ENCODE results near the gene HS6ST3. TPM values are rescaled to one million over a fixed set of nuclear protein-coding genes. Genes with fewer than 3 reads are reported as not detected.

Gene HS6ST3
- total RNA-seq, 1 experiment from 2014 or later, result not detected

DNA sequence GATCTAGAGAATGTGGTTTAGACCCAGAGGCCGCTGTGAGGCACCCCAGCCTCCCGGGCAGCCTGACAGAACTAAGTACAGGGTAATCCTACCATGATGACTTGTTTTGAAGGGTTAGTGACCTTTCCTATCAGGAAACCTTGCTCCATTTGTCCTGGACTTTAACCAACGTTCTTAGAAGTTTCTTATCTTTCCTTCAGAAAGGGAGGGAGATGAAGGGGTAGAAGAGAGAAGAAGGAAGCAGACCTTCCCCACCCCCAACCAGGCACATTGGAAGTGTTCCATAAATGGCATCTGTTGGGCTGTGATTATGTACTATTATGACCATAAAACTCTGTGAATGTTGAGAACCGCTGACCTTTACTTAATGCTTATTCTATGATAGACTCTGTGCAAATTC is 720.2 kb downstream of the HS6ST3 start:
- H3K27me3 ChIP-seq, result no peaks in the 10 kb centered on the region
- DNase-seq, result no peak
- no peaks in the 10 kb centered on the region for H3K36me3 ChIP-seq
- H3K9me3 ChIP-seq, result peaks cover 4% of the 10 kb centered on the region; the same call in 1 of the 2 replicates
- H3K4me3 ChIP-seq, result no peak overlapping the region

DNA sequence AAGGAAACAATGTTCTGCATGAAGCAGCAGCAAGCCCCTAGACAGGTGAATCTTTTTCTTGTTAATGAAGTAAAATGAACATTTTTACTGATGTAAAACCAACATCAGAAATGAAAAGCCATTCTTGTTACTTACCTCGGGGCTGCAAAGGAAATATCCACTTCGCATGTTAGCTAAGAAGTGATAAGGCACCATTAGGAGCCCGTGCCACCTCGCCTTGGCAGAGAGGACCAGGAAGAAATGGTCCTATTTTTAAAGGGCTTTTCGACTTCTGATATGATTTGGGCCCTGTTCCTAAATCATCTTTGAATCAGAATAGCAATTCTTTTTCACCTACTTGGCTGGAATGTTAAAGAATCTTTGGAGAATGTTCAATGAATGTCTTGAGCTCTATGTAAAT is 721.1 kb downstream of the HS6ST3 start:
- no peak for DNase-seq
- H3K27me3 ChIP-seq, result no peaks in the 10 kb centered on the region
- H3K9me3 ChIP-seq, result peaks cover 7% of the 10 kb centered on the region
- H3K36me3 ChIP-seq, result no peaks in the 10 kb centered on the region
- H3K4me3 ChIP-seq, result no peak overlapping the region

DNA sequence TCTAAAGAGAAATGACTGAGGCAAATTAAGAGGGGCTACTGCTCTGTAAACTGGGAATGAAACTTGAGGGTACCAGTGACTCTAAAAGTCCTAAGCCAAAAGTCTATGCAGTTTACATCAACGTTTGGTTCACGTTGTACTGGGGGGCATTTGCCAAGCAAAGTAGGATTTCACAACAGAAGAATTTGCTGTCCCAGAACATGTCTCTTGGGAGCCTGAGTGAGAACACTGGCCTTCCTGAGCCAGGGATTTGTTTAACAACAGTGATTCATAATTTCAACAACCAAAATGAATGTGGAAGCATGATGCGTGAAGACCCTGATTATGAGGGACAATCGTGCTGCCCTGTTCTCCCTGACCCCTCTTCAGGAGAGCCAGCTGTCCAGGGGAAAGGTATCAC is 726.4 kb downstream of the HS6ST3 start:
- Histone ChIP-seq H3K27me3 (no peaks in the 10 kb centered on the region), H3K36me3 (no peaks in the 10 kb centered on the region), H3K4me3 (no peak overlapping the region), H3K9me3 (peaks cover 7% of the 10 kb centered on the region)
- peak; percentile 27 for DNase-seq

DNA sequence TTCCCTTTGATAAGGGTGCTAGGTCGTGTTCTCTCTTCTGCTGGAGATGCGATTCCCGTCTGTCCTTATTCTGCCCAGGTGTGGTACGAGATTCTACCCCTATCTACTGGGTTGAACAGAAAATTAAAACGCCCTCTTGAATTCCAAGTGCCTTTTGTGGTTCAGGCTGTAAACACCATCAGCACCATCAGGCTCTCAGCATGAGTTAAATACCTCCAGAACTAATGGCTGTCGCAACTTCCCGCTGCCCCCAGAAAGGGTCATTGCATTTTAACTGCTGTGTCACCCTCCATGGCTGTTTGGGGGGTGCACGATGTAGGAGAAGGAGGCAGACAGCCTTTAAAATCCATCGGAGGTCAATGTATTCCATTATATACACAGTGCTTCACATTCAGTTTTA is 727.0 kb downstream of the HS6ST3 start:
- no peak for DNase-seq
- no peaks in the 10 kb centered on the region for H3K27me3 ChIP-seq
- H3K36me3 ChIP-seq, result no peaks in the 10 kb centered on the region
- H3K9me3 ChIP-seq, result peaks cover 7% of the 10 kb centered on the region
- H3K4me3 ChIP-seq, result no peak overlapping the region

DNA sequence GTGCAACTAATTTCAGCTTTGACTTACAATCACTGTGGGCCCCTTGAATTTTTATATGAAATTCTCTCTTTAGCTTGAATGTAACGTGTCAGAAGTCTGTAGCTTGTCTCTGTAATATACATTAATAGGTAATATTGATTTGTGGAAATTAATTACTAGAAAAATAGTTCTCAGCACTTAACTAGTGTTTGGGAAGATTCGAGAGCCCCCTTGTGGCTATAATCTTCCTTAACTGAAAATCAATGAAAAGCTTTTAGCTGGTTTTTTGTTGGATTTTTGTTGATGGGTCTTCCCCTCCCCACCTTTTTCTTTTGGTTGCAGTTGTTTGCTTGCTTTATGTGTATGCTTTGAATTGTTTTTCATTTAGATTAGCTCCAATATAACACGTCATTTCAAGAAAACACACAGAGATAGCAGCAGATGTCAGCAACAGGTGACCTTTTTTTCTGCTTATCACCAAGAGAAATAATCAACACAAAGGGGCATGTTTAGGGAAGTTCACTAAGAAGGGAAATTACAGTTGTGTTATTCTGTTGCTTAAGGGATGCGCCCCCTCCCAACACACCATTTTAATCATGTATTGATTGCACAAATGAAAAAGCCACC is 727.5 kb downstream of the HS6ST3 start:
- H3K9me3 ChIP-seq, result peaks cover 7% of the 10 kb centered on the region
- no peak for DNase-seq
- no peaks in the 10 kb centered on the region for H3K27me3 ChIP-seq
- H3K36me3 ChIP-seq, result no peaks in the 10 kb centered on the region
- H3K4me3 ChIP-seq, result no peak overlapping the region

DNA sequence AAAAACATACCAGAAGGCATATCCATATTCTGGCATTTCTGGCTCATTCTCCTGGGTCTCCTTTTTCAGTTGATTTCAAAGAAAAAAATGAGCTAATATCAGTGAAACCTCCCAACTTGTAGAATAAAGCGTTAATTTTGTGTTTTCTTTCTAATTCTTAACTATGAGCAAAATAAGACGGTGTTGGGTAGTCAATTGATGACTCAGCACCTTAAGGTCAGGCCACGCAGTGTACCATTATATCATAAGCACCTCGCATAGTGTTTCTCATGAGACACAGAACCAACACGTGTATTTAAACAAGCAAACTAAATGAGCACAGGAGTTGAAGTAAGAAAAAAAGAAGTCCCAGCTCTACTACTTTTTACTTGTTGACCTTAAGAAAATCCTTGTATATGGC is 729.5 kb downstream of the HS6ST3 start:
- no peak for DNase-seq
- Histone ChIP-seq H3K36me3 (no peaks in the 10 kb centered on the region), H3K27me3 (no peaks in the 10 kb centered on the region), H3K4me3 (no peak overlapping the region), H3K9me3 (peaks cover 3% of the 10 kb centered on the region; the same call in 1 of the 2 replicates)

DNA sequence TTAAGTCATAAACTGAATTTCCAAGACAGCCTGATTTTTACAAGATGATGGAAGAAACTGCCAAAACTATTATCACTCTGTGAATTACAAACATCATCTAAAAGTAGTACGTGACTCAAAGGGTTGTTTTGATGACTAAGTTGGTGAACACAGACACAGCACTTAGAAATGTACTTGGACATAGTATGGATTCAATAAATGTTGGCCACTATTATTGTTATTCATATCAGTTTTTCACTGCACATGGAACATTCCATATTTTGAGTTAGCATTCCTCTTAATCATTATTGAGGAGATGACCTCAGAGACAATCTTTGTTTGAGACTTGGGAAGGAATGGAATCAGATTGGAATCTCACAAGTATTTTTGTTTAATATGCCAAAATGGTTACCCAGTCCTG is 731.5 kb downstream of the HS6ST3 start:
- H3K36me3 ChIP-seq, result no peaks in the 10 kb centered on the region
- H3K9me3 ChIP-seq, result no peaks in the 10 kb centered on the region
- H3K4me3 ChIP-seq, result no peak overlapping the region
- DNase-seq, result no peak
- H3K27me3 ChIP-seq, result no peaks in the 10 kb centered on the region

DNA sequence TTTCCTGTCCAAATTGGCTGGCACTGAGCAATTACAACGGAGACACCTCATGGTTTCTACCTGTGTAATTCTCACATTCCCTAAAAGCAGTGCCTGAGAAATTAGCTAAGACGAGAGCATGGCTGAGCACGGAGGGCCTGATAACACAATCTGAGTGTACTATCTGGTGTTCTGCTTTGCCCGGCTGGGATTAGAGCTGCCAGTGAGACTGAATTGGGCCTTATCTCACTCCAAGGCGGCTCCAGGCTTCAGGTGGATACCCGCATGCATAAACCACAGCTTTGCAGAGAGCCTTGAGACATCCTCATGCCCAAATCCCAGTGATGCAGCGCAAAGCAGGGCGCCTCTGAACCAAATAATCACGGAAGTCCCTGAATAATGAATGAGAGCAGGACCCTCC is 732.1 kb downstream of the HS6ST3 start:
- Histone ChIP-seq H3K27me3 (no peaks in the 10 kb centered on the region), H3K4me3 (no peak overlapping the region)
- DNase-seq, result no peak

DNA sequence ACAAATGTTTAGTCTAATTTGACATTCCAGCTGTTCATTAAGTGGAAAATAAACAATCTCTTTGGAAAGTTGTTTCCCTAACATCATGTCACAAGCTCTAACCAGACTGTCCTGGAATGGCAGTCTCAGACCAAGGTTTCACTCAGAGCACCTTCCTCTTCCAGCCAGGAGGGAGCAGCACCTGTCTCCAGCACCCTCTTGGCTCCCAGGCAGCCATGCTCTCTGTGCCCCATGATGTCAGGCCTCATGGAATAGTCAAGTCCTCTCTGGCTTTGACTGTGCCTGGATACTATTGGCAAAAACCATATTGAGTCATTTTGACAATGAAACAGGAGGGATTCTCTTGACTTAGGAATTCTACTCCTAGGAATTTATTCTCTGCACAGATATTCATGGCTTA is 733.0 kb downstream of the HS6ST3 start:
- Histone ChIP-seq H3K36me3 (no peaks in the 10 kb centered on the region), H3K4me3 (no peak overlapping the region), H3K9me3 (no peaks in the 10 kb centered on the region), H3K27me3 (no peaks in the 10 kb centered on the region)
- peak; percentile 80 for DNase-seq

More for the DNA sequence above, 732.1 kb downstream of the HS6ST3 start:
- no peaks in the 10 kb centered on the region for H3K9me3 ChIP-seq
- H3K36me3 ChIP-seq, result no peaks in the 10 kb centered on the region

DNA sequence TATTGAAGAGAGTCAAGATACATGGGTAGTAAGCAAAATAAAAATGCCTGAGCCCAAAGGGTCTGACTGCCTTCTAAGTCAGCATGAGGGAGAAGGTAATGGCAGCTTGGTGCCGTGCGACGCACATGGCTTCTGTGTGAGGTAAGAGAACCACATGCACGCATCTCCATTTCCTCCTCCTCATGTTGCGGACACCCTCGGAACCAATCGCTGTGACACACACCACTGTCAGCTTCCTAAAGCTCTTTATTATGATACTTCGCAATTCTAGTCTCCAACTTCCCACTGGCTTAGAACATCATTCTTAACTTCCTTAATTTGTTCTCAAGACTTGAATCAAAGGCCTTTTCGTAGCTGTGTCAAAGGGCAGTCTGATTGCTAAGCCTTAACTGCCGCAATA is 734.2 kb downstream of the HS6ST3 start:
- H3K4me3 ChIP-seq, result no peak overlapping the region
- no peaks in the 10 kb centered on the region for H3K9me3 ChIP-seq
- H3K27me3 ChIP-seq, result no peaks in the 10 kb centered on the region
- DNase-seq, result no peak
- no peaks in the 10 kb centered on the region for H3K36me3 ChIP-seq

DNA sequence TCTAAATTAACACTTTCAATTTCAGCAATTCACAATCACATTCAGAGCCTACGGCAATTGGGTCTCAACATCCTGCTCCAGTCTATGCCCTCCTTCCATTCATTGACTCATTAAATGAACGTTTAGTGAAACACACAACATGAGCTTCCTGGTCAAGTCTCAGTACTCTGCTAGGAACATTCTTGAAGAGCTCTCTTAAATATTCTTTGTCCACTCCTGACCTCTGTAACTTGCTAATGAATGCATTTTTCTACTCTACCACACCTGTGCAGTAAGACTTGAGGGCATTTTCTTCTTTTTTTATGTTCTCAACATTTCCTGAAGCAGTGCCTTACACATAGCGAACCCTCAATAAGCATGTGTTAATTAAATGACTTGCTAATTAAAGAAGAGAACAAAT is 735.7 kb downstream of the HS6ST3 start:
- H3K36me3 ChIP-seq, result no peaks in the 10 kb centered on the region
- no peaks in the 10 kb centered on the region for H3K27me3 ChIP-seq
- H3K9me3 ChIP-seq, result no peaks in the 10 kb centered on the region
- DNase-seq, result no peak
- H3K4me3 ChIP-seq, result no peak overlapping the region

DNA sequence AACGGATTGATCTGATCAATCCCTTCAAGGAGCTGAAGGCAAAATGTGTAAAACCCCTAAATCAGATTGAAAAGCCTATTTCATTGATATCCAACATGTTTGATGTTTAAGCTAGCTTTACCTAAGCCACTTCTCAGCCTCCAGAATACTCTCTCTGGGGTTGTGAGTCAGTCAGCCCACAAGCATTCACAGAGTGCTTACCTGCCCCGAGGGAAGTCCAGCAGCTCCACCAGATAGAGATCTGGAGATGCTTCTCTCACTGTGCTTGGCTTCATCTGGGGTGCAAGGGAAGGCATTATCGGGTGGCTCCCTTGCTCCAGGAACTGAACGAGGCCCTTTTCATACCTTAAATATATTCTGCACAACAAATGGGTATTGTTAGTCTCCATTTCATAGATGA is 744.7 kb downstream of the HS6ST3 start:
- no peaks in the 10 kb centered on the region for H3K36me3 ChIP-seq
- no peaks in the 10 kb centered on the region for H3K27me3 ChIP-seq
- H3K4me3 ChIP-seq, result no peak overlapping the region
- DNase-seq, result no peak
- no peaks in the 10 kb centered on the region for H3K9me3 ChIP-seq

DNA sequence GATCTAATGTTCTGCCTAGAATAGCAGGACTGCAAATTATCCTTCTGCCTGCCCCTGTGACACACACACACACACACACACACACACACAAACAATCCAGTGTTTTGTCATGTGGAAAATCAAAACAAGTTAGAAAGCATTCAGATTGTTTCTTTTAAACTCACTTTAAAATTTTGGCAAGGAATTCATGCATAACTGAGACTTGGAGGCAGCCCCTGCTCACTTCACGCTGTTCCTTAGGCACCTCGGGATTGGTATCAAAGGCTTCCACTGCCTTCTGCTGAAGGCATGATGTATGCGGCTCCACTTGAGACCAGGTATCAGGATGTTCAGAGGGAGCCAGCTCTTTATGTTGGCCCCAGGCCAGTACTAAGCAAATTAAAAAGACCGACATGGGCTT is 745.6 kb downstream of the HS6ST3 start:
- no peak for DNase-seq
- no peak overlapping the region for H3K4me3 ChIP-seq
- H3K36me3 ChIP-seq, result no peaks in the 10 kb centered on the region
- no peaks in the 10 kb centered on the region for H3K9me3 ChIP-seq
- no peaks in the 10 kb centered on the region for H3K27me3 ChIP-seq

DNA sequence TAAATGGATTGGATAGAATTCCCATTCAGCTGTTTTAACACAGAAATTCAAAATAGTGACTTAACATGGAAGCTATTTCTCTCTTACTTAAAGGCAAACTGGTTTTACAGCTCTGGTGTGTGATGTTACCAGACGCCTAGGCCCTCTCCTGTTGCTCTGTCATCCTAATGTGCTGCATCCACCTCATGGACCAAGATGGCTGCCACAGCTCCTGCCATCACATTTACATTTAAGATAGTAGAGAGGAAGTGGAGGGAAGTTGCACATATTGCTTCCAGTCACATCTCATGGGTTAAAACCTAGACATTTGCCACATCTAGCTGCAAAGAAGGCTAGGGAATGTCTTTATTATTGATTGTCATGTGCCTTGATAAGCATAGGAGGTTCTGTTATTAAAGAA is 746.8 kb downstream of the HS6ST3 start:
- H3K36me3 ChIP-seq, result no peaks in the 10 kb centered on the region
- H3K9me3 ChIP-seq, result no peaks in the 10 kb centered on the region
- H3K27me3 ChIP-seq, result no peaks in the 10 kb centered on the region
- no peak for DNase-seq
- no peak overlapping the region for H3K4me3 ChIP-seq

DNA sequence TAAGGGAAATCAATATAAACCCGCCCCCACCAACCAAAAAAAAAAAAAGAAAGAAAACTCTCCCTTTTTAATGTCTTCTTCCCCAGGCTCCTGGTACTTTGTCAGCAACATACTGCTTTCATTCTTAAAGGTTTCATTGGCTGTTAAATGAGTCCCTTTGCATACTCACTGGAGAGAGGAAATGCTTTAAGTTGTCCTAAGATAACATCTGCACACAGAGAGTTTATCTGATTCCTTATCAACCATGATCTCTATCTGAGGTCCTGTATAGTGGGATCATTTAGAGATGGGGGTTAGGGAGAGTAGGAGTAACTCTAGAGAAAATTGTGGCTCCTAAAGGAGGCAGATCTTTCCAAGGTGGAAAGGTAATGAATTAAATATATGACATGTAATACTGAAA is 747.9 kb downstream of the HS6ST3 start:
- Histone ChIP-seq H3K27me3 (no peaks in the 10 kb centered on the region), H3K4me3 (no peak overlapping the region), H3K36me3 (no peaks in the 10 kb centered on the region), H3K9me3 (no peaks in the 10 kb centered on the region)
- no peak for DNase-seq

DNA sequence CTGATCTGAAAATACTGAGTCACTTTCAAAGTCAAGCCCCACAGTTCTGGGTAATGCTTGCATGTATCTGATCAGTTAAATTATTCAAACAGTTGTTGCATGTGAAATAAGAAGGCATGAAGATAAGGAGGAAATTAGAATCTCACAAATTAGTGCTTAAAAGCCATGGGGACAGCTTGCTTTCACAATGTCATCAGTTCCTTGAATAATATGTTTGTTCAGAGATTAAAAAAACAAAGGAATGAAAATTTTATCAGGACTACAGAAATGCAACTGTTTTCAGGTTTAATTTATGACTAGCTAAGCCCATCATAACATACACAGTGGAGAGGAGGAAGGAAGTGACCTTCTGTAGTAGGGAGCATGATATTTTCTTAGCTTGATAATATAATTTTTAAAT is 754.3 kb downstream of the HS6ST3 start:
- DNase-seq, result no peak
- Histone ChIP-seq H3K9me3 (no peaks in the 10 kb centered on the region), H3K36me3 (no peaks in the 10 kb centered on the region), H3K27me3 (no peaks in the 10 kb centered on the region; the same call in 1 of the 2 replicates), H3K4me3 (no peak overlapping the region)

DNA sequence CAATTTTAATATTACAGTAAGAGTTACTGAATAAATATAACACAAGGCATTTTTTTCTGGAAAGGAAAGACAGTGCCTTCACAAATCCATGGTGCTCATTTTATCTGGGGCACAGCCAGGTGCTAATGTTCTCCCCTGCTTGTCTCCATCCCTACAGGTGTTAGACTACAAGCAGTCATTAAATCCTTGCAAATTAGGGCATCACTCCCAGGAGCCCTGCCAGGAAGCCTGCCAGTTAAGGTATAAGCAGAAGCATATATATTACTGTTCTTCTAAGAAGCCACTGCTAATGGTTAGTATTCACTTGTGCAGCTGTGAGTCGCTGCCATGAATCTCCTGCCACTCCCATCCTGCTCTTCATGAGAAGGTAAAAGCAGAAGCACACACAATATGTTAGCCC is 754.7 kb downstream of the HS6ST3 start:
- no peaks in the 10 kb centered on the region for H3K9me3 ChIP-seq
- H3K36me3 ChIP-seq, result no peaks in the 10 kb centered on the region
- H3K4me3 ChIP-seq, result no peak overlapping the region
- no peaks in the 10 kb centered on the region; the same call in 1 of the 2 replicates for H3K27me3 ChIP-seq
- no peak for DNase-seq

DNA sequence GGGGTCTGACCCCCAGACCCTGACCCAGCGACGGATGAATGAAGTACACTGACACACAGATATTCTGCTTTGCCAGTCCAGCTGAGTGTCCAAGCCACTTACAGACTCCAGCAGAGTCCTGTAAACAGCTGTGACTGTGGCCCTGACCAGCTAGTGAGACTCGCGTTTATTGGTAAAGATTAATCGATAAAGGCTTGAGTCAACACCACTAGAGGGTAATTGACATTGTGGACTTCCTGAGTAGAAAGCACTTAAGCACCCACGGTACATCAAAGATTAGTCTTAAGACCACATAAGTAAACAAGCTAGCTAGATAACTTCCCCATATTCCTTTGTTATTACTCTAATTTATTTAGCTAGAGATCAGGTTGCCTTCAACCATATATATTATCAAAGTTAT is 758.4 kb downstream of the HS6ST3 start:
- H3K9me3 ChIP-seq, result no peaks in the 10 kb centered on the region
- no peaks in the 10 kb centered on the region for H3K36me3 ChIP-seq
- no peak overlapping the region for H3K4me3 ChIP-seq
- H3K27me3 ChIP-seq, result no peaks in the 10 kb centered on the region; the same call in 1 of the 2 replicates
- DNase-seq, result no peak

DNA sequence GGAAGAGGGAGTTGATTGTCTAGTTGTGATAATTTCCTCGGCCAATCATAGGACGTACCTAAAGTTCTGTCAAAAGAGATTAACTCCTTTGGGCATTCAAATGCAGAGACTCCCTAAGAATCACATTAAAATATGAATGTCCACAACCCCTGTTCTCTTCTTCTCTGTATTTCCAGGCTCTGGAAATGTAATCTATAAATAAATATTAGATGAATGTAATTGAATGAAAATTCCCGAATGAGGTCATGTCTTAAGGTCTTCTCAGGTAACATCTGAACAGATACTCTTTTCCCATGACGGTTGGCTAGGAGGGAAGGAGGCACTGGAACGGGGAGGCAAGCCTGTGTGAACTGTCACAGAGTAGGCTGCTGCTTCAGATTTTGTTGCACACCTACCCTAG is 759.2 kb downstream of the HS6ST3 start:
- H3K4me3 ChIP-seq, result no peak overlapping the region
- H3K27me3 ChIP-seq, result no peaks in the 10 kb centered on the region
- no peaks in the 10 kb centered on the region for H3K36me3 ChIP-seq
- DNase-seq, result no peak
- H3K9me3 ChIP-seq, result no peaks in the 10 kb centered on the region
